Right renal pelvis (tissue), 4 donors: ENCODE measurements around the gene TARS3. TPM values are rescaled to one million over a fixed set of nuclear protein-coding genes. Genes with fewer than 3 reads are reported as not detected.
"Not testable (repeated sequence)": the region's sequence is repeated elsewhere in the genome, so short reads cannot be mapped to it uniquely, and the experiment has no call there.

ENCODE experiments used
- DNase-seq, 4 donors: peaks; one replicate each; pipeline ENCODE4 v3.0.0-alpha.2; 2013; ENCODE audit warnings: low read depth in 4 of 4, low spot score in 3 of 4, missing footprints in 1 of 4
- polyA plus RNA-seq, 4 donors: library from polyadenylated mRNA; unstranded; fragments of 120-200 nt; gene quantifications; one replicate each; pipeline ENCODE4 v1.2.1, GENCODE V29; 2013; ENCODE audit not compliant: insufficient read length in 4 of 4

The TARS3 gene
- polyA plus RNA-seq: 10 to 100 TPM; 18.1 to 22.3 (median 19.7) TPM

GRCh38 chr15:101723874-101724674 lies at the start of gene TARS3:
TSS of gene TARS3 (minus strand) at chr15:101724473. CDS start at chr15:101724387, 86 bp downstream.
- DNase-seq: peak; percentile 73 to 87 (median 82)

GRCh38 chr15:101773496-101774100 lies 49.3 kb upstream of the TARS3 start:
- DNase-seq: no peak

GRCh38 chr15:101772921-101773320 lies 48.6 kb upstream of the TARS3 start:
- DNase-seq: no peak

GRCh38 chr15:101767083-101767640 lies 42.9 kb upstream of the TARS3 start:
- DNase-seq: not testable (repeated sequence)

GRCh38 chr15:101765772-101766456 lies 41.6 kb upstream of the TARS3 start:
- no peak for DNase-seq

GRCh38 chr15:101765340-101765671 lies 41.0 kb upstream of the TARS3 start:
- DNase-seq: not testable (repeated sequence)

- not testable (repeated sequence) for DNase-seq
Observed at GRCh38 chr15:101764669-101765339, 40.5 kb upstream of the TARS3 start.

- DNase-seq: not testable (repeated sequence)
Observed at GRCh38 chr15:101746716-101747082, 22.4 kb upstream of the TARS3 start.

- not testable (repeated sequence) for DNase-seq
Observed at GRCh38 chr15:101734837-101735236, 10.6 kb upstream of the TARS3 start.

- DNase-seq: no peak
Observed at GRCh38 chr15:101733545-101733944, 9.3 kb upstream of the TARS3 start.

- DNase-seq: no peak
Observed at GRCh38 chr15:101732772-101733171, 8.5 kb upstream of the TARS3 start.

- DNase-seq: no peak
Observed at GRCh38 chr15:101731746-101732145, 7.5 kb upstream of the TARS3 start.

- no peak for DNase-seq
Observed at GRCh38 chr15:101727186-101727585, 2.9 kb upstream of the TARS3 start.

GRCh38 chr15:101725073-101725472 lies 800 bp upstream of the TARS3 start:
- no peak for DNase-seq

GRCh38 chr15:101724675-101725005 lies 367 bp upstream of the TARS3 start:
- DNase-seq: no peak

- DNase-seq: peak in 3 of 4 donors; percentile 10 to 15 (median 12)
Observed at GRCh38 chr15:101723171-101723873, 951 bp downstream of the TARS3 start.

GRCh38 chr15:101718896-101719295 lies 5.4 kb downstream of the TARS3 start:
- no peak for DNase-seq

GRCh38 chr15:101712078-101712477 lies 12.2 kb downstream of the TARS3 start:
- no peak for DNase-seq

- DNase-seq: no peak
Observed at GRCh38 chr15:101710806-101711205, 13.5 kb downstream of the TARS3 start.

GRCh38 chr15:101709466-101709865 lies 14.8 kb downstream of the TARS3 start:
- no peak for DNase-seq
